GM12878 (cell line): ENCODE results near the gene PALD1. TPM values are rescaled to one million over a fixed set of nuclear protein-coding genes. Genes with fewer than 3 reads are reported as not detected.

Experiments
- ATF7 ChIP-seq: fragments of 450-650 bp; IDR thresholded peaks from 2 replicates; pipeline ENCODE4 v1.6.1; 2016; ENCODE audit warnings: low read depth, mild to moderate bottlenecking
- CEBPB ChIP-seq, 2 experiments: fragments of 150-350 bp in 1 of 2; IDR thresholded peaks; 2 replicates each; pipeline ENCODE4 v1.6.1; 2012 to 2014; ENCODE audit warnings: low read depth in 2 of 2, low read length in 2 of 2, borderline replicate concordance in 1 of 2, inconsistent platforms in 1 of 2
- CREB1 ChIP-seq: IDR thresholded peaks from 2 replicates; pipeline ENCODE4 v1.6.1; 2012; ENCODE audit warnings: low read depth, mild to moderate bottlenecking, inconsistent platforms
- CREM ChIP-seq: IDR thresholded peaks from 2 replicates; pipeline ENCODE4 v1.6.1; 2014; ENCODE audit warnings: antibody characterized with exemption, low read depth
- DPF2 ChIP-seq: fragments of 450-650 bp; IDR thresholded peaks from 2 replicates; pipeline ENCODE4 v1.6.1; 2017; ENCODE audit warnings: mild to moderate bottlenecking
- ESRRA ChIP-seq: IDR thresholded peaks from 2 replicates; pipeline ENCODE4 v1.6.1; 2012; ENCODE audit warnings: mild to moderate bottlenecking, low read length, improper control_type of control experiment
- GABPA ChIP-seq: IDR thresholded peaks from 2 replicates; pipeline ENCODE4 v1.6.1; 2014; ENCODE audit warnings: antibody characterized with exemption, low read depth, mild to moderate bottlenecking, inconsistent platforms
- HDAC2 ChIP-seq: fragments of 200-600 bp; sonication (generic); IDR thresholded peaks from 2 replicates; pipeline ENCODE4 v1.6.1; 2017
- HDGF ChIP-seq: fragments of 450-650 bp; IDR thresholded peaks from 2 replicates; pipeline ENCODE4 v1.6.1; 2016; ENCODE audit warnings: antibody characterized with exemption
- IKZF1 ChIP-seq: fragments of 450-650 bp; conservative IDR thresholded peaks from 2 replicates; pipeline ENCODE4 v1.6.1; 2017; ENCODE audit warnings: antibody characterized with exemption, mild to moderate bottlenecking
- KAT2A ChIP-seq: conservative IDR thresholded peaks from 2 replicates; pipeline ENCODE4 v1.6.1; 2011; ENCODE audit warnings: low read depth, low read length; ENCODE audit not compliant: control insufficient read depth
- NBN ChIP-seq: fragments of 450-650 bp; IDR thresholded peaks from 2 replicates; pipeline ENCODE4 v1.6.1; 2016
- NFYA ChIP-seq: IDR thresholded peaks from 2 replicates; pipeline ENCODE4 v1.6.1; 2011; ENCODE audit warnings: low read depth, mild to moderate bottlenecking, low read length, improper control_type of control experiment, borderline replicate concordance
- POLR2A ChIP-seq: IDR thresholded peaks from 2 replicates; pipeline ENCODE4 v1.6.1; 2011; ENCODE audit warnings: low read depth, mild to moderate bottlenecking, low read length
- RB1 ChIP-seq: fragments of 450-650 bp; formaldehyde crosslinking; IDR thresholded peaks from 2 replicates; pipeline ENCODE4 v1.6.1; 2017; ENCODE audit warnings: mild to moderate bottlenecking, borderline replicate concordance
- SIX5 ChIP-seq: IDR thresholded peaks from 2 replicates; pipeline ENCODE4 v1.6.1; 2011; ENCODE audit warnings: mild to moderate bottlenecking, low read depth, low read length, moderate library complexity; ENCODE audit not compliant: severe bottlenecking
- SMAD5 ChIP-seq: IDR thresholded peaks from 2 replicates; pipeline ENCODE4 v1.6.1; 2016; ENCODE audit warnings: antibody characterized with exemption, low read depth
- SREBF2 ChIP-seq: IDR thresholded peaks from 2 replicates; pipeline ENCODE4 v1.6.1; 2012; ENCODE audit warnings: mild to moderate bottlenecking, low read length
- ZBTB33 ChIP-seq: fragments of 450-650 bp; IDR thresholded peaks from 2 replicates; pipeline ENCODE4 v1.6.1; 2017; ENCODE audit warnings: mild to moderate bottlenecking
- ZNF24 ChIP-seq: fragments of 450-650 bp; IDR thresholded peaks from 2 replicates; pipeline ENCODE4 v1.6.1; 2017; ENCODE audit warnings: antibody characterized with exemption, mild to moderate bottlenecking
- ZNF384 ChIP-seq: IDR thresholded peaks from 2 replicates; pipeline ENCODE4 v1.6.1; 2012; ENCODE audit warnings: low read depth, mild to moderate bottlenecking, low read length, improper control_type of control experiment, borderline replicate concordance
- polyA plus RNA-seq, 11 experiments: library from polyadenylated mRNA; depleted of rRNA in 4 of 11; unstranded in 6 of 11; stranded (reverse) in 5 of 11; fragments of >200 nt; fragmentation: Nextera tagmentation in 4 of 11; fragmentation: Illumina TruSeq in 1 of 11; extraction: Ambion mirVana in 4 of 11; extraction: Trizol in 1 of 11; gene quantifications; 1 replicate in 1 of 11; 2 replicates in 10 of 11; pipeline versions ENCODE4 v1.2.1 to v1.2.3, GENCODE V29; 2011 to 2016; ENCODE audit warnings: inconsistent platforms in 2 of 11, missing spikeins in 2 of 11, low read depth in 1 of 11
- total RNA-seq, 4 experiments: library from RNA; depleted of rRNA in 3 of 4; stranded (reverse); fragments of >200 nt in 3 of 4; fragmentation: Illumina TruSeq in 1 of 4; extraction: Trizol in 1 of 4; gene quantifications; 2 replicates each; pipeline versions ENCODE4 v1.2.1 to v1.2.3, GENCODE V29; 2013 to 2021
- TF ChIP-seq, protein P1 (sequence below): fragments of 450-650 bp; IDR thresholded peaks from 2 replicates; pipeline ENCODE4 v1.6.1; 2017; ENCODE audit warnings: low read depth, mild to moderate bottlenecking, moderate library complexity
- TF ChIP-seq, protein P2 (sequence below), 3 experiments: IDR thresholded peaks in 2 of 3; conservative IDR thresholded peaks in 1 of 3; 2 replicates each; pipeline ENCODE4 v1.5.1; 2011; ENCODE audit warnings: low read depth in 3 of 3, low read length in 3 of 3, mild to moderate bottlenecking in 3 of 3, control low read depth in 2 of 3, moderate library complexity in 2 of 3, inconsistent platforms in 1 of 3, mixed read lengths in 1 of 3; ENCODE audit not compliant: control insufficient read depth in 2 of 3, insufficient read depth in 1 of 3; ENCODE audit errors: extremely low read depth in 1 of 3
- TF ChIP-seq, protein P3 (sequence below): fragments of 450-650 bp; formaldehyde crosslinking; IDR thresholded peaks from 2 replicates; pipeline ENCODE4 v1.4.0; 2022; ENCODE audit warnings: mild to moderate bottlenecking, moderate library complexity

The PALD1 gene
- total and polyA plus RNA-seq, 10 of the 15 experiments (the other 5 are each of a cell fraction or from before 2014, with no cell fraction given) = 0.43 to 20.9 (median 9.0) TPM

GRCh38 chr10:70513848-70514309, 35.3 kb downstream of the PALD1 start (continued):
- TF ChIP-seq ZBTB33 = no peak
- no peak for TF ChIP-seq ESRRA
- TF ChIP-seq, protein P1, sequence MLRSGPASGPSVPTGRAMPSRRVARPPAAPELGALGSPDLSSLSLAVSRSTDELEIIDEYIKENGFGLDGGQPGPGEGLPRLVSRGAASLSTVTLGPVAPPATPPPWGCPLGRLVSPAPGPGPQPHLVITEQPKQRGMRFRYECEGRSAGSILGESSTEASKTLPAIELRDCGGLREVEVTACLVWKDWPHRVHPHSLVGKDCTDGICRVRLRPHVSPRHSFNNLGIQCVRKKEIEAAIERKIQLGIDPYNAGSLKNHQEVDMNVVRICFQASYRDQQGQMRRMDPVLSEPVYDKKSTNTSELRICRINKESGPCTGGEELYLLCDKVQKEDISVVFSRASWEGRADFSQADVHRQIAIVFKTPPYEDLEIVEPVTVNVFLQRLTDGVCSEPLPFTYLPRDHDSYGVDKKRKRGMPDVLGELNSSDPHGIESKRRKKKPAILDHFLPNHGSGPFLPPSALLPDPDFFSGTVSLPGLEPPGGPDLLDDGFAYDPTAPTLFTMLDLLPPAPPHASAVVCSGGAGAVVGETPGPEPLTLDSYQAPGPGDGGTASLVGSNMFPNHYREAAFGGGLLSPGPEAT = peak; percentile 74
- peak; percentile 87 for TF ChIP-seq IKZF1
- TF ChIP-seq RB1 = no peak
- TF ChIP-seq, protein P2, sequence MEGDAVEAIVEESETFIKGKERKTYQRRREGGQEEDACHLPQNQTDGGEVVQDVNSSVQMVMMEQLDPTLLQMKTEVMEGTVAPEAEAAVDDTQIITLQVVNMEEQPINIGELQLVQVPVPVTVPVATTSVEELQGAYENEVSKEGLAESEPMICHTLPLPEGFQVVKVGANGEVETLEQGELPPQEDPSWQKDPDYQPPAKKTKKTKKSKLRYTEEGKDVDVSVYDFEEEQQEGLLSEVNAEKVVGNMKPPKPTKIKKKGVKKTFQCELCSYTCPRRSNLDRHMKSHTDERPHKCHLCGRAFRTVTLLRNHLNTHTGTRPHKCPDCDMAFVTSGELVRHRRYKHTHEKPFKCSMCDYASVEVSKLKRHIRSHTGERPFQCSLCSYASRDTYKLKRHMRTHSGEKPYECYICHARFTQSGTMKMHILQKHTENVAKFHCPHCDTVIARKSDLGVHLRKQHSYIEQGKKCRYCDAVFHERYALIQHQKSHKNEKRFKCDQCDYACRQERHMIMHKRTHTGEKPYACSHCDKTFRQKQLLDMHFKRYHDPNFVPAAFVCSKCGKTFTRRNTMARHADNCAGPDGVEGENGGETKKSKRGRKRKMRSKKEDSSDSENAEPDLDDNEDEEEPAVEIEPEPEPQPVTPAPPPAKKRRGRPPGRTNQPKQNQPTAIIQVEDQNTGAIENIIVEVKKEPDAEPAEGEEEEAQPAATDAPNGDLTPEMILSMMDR (IDR thresholded peaks at IDR 0.05 in 2 of 3, conservative IDR thresholded peaks at IDR 0.05 in 1 of 3; ENCODE audit: control insufficient read depth in 2 of 3, extremely low read depth in 1 of 3, insufficient read depth in 1 of 3, low read depth in 3 of 3, low read length in 3 of 3) = no peak
- no peak for TF ChIP-seq ZNF24
- TF ChIP-seq CEBPB (IDR thresholded peaks at IDR 0.05; ENCODE audit: borderline replicate concordance in 1 of 2, low read depth in 2 of 2, low read length in 2 of 2) = no peak
- TF ChIP-seq SIX5 = no peak
- TF ChIP-seq ZNF384 = no peak
- TF ChIP-seq GABPA = no peak
- TF ChIP-seq DPF2 = peak; percentile 81
- peak; percentile 39; the same call in 1 of the 2 replicates for TF ChIP-seq ATF7
- TF ChIP-seq KAT2A = no peak
- TF ChIP-seq HDAC2 = no peak
- no peak for TF ChIP-seq SMAD5
- TF ChIP-seq CREB1 = no peak
- TF ChIP-seq NFYA = no peak
- peak; percentile 56; the same call in 1 of the 2 replicates for TF ChIP-seq NBN
- no peak for TF ChIP-seq POLR2A
- TF ChIP-seq HDGF = peak; percentile 91; the same call in 1 of the 2 replicates
- TF ChIP-seq CREM = 0 out of 2 replicates have a peak, but pooled peaks have one; percentile 43
- TF ChIP-seq SREBF2 = no peak
- TF ChIP-seq, protein P3, sequence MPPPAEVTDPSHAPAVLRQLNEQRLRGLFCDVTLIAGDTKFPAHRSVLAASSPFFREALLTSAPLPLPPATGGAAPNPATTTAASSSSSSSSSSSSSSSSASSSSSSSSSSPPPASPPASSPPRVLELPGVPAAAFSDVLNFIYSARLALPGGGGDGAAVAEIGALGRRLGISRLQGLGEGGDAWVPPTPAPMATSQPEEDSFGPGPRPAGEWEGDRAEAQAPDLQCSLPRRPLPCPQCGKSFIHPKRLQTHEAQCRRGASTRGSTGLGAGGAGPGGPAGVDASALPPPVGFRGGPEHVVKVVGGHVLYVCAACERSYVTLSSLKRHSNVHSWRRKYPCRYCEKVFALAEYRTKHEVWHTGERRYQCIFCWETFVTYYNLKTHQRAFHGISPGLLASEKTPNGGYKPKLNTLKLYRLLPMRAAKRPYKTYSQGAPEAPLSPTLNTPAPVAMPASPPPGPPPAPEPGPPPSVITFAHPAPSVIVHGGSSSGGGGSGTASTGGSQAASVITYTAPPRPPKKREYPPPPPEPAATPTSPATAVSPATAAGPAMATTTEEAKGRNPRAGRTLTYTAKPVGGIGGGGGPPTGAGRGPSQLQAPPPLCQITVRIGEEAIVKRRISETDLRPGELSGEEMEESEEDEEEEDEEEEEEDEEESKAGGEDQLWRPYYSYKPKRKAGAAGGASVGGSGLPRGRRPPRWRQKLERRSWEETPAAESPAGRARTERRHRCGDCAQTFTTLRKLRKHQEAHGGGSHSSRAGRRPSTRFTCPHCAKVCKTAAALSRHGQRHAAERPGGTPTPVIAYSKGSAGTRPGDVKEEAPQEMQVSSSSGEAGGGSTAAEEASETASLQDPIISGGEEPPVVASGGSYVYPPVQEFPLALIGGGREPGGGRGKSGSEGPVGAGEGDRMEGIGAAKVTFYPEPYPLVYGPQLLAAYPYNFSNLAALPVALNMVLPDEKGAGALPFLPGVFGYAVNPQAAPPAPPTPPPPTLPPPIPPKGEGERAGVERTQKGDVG (CRISPR knock-in tag) = no peak
